Neural crest cell (in vitro differentiated cells): ENCODE measurements around the gene KLHL6. TPM values are rescaled to one million over a fixed set of nuclear protein-coding genes. Genes with fewer than 3 reads are reported as not detected.

Experiments
- DNase-seq: peaks from one replicate; pipeline ENCODE4 v3.0.0; 2021; ENCODE audit warnings: low read depth, mixed read lengths, low spot score
- H3K27ac Mint-ChIP-seq: one replicate; pipeline ENCODE4 v1.8.0; 2021; ENCODE audit warnings: mild to moderate bottlenecking, mixed read lengths; ENCODE audit not compliant: unreplicated experiment
- H3K27me3 Mint-ChIP-seq: 2 replicates; pipeline ENCODE4 v1.8.0; 2021; ENCODE audit warnings: low read depth, mild to moderate bottlenecking, mixed read lengths
- H3K36me3 Mint-ChIP-seq: 2 replicates; pipeline ENCODE4 v1.8.0; 2021; ENCODE audit warnings: low read depth, mild to moderate bottlenecking, mixed read lengths
- H3K4me1 Mint-ChIP-seq: 2 replicates; pipeline ENCODE4 v1.8.0; 2021; ENCODE audit warnings: mixed read lengths
- H3K4me3 Mint-ChIP-seq: one replicate; pipeline ENCODE4 v1.8.0; 2021; ENCODE audit warnings: mild to moderate bottlenecking, mixed read lengths
- H3K9me3 Mint-ChIP-seq: 2 replicates; pipeline ENCODE4 v1.8.0; 2021; ENCODE audit warnings: mixed read lengths
- CTCF ChIP-seq: fragments of 200-600 bp; sonication (generic); conservative IDR thresholded peaks from 2 replicates; pipeline ENCODE4 v1.5.0; 2021; ENCODE audit warnings: antibody characterized with exemption, mild to moderate bottlenecking
- total RNA-seq: library from RNA; stranded (reverse); gene quantifications from 2 replicates; pipeline ENCODE4 v1.2.1, GENCODE V29; 2021

The KLHL6 gene
- total RNA-seq, 1 donor from 2014 or later: 0.12 TPM

- no peak for TF ChIP-seq CTCF
- no peak overlapping the region for H3K4me3 Mint-ChIP-seq
- no peaks in the 10 kb centered on the region for H3K27me3 Mint-ChIP-seq
- no peaks in the 10 kb centered on the region for H3K36me3 Mint-ChIP-seq
- DNase-seq: no peak
- no peak overlapping the region for H3K27ac Mint-ChIP-seq
- peaks cover 9% of the 10 kb centered on the region for H3K4me1 Mint-ChIP-seq
- no peaks in the 10 kb centered on the region for H3K9me3 Mint-ChIP-seq
Measured at GRCh38 chr3:183487896-183488295, 67.6 kb downstream of the KLHL6 start.

DNA sequence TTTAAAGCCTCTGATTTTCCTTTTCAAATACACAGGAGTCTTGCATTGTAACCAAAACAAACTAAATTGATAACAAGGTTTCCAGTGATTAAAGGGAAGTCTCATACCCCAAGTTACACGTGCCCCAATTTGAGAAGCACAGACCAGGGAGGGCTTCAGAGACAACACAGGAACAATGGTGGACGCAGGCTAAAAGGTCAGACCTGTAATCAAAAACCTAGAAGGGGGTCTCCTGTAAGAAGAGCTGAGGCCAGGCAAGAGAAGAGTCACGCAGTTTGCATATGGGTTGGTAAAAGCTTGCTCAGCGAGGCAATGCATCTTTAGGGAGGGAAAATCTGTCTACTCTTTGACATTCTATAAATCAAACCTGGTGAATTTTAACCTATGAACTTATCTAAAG lies 68.5 kb downstream of the KLHL6 start:
- no peak overlapping the region for H3K27ac Mint-ChIP-seq
- no peak for TF ChIP-seq CTCF
- no peak for DNase-seq

DNA sequence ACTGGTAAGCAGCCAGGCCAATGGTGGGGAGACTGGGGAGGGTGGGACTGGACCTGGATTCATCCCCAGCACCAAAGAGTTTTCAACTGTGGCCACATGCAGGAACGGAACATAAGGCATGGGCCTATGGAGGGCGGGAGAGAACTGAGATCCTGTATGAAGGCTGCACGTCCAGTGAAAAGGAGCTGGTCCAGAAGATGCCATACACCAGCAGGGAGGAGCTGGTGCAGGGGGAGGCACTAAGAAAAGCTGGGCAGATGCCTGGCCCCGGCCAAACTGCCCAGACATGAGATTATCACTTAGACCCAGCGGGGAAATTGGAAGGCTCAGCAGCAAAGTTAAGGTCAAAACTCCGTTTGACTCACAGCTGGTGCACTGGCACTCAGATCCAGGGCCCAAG lies 69.0 kb downstream of the KLHL6 start:
- Mint-ChIP-seq H3K27me3 (no peaks in the 10 kb centered on the region), H3K36me3 (no peaks in the 10 kb centered on the region), H3K9me3 (no peaks in the 10 kb centered on the region), H3K27ac (no peak overlapping the region), H3K4me1 (peaks cover 9% of the 10 kb centered on the region), H3K4me3 (no peak overlapping the region)
- no peak for TF ChIP-seq CTCF
- no peak for DNase-seq

More for the DNA sequence above, 68.5 kb downstream of the KLHL6 start:
- Mint-ChIP-seq H3K9me3 (no peaks in the 10 kb centered on the region), H3K4me1 (peaks cover 9% of the 10 kb centered on the region), H3K36me3 (no peaks in the 10 kb centered on the region), H3K4me3 (no peak overlapping the region), H3K27me3 (no peaks in the 10 kb centered on the region)

DNA sequence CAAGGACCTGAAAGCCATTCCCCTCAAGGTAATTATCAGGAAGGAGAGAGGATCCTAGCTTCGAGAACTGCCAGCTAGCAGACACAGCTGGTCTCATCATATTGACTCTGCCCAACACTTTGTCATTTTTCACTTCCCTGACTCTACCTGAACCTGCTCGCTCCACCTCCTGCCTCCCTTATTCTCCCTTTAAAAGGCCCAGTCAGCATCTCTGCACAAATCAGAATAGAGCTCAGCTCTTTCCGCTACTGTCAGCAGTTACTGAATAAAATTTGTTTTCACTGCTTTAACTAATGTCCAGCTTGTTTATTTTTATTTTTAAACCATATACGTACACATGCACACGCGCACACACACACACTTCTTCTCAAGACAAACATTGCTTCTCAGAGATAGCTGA lies 69.9 kb downstream of the KLHL6 start:
- Mint-ChIP-seq H3K9me3 (no peaks in the 10 kb centered on the region), H3K27ac (no peak overlapping the region), H3K36me3 (no peaks in the 10 kb centered on the region)

DNA sequence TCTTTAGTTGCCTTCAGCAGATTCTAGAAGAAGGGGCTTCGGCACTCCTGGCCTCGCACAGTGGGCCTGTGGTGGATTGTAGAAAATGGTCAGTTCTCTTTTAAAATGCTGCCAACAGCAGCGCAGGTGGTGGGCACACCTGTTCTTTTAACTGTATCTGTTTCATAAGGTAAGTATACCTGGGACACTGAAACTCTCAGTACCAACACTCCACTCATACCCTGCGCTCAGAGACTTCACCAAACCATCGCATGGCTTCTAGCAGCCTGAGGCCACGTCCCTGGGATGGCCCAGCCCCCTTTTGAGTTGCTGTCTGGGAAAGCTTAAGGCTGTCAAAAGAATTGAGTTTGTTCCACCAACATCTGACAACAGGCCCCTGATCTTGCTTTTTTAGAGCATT lies 70.4 kb downstream of the KLHL6 start:
- H3K4me3 Mint-ChIP-seq: no peak overlapping the region
- H3K36me3 Mint-ChIP-seq: no peaks in the 10 kb centered on the region
- H3K27me3 Mint-ChIP-seq: no peaks in the 10 kb centered on the region
- H3K4me1 Mint-ChIP-seq: peaks cover 9% of the 10 kb centered on the region
- TF ChIP-seq CTCF: no peak
- no peak for DNase-seq
- H3K27ac Mint-ChIP-seq: no peak overlapping the region
- H3K9me3 Mint-ChIP-seq: no peaks in the 10 kb centered on the region

More for the DNA sequence above, 69.9 kb downstream of the KLHL6 start:
- H3K4me1 Mint-ChIP-seq: peaks cover 9% of the 10 kb centered on the region
- H3K27me3 Mint-ChIP-seq: no peaks in the 10 kb centered on the region
- no peak for TF ChIP-seq CTCF
- no peak overlapping the region for H3K4me3 Mint-ChIP-seq
- DNase-seq: no peak
